ENCODE data around the gene ZGPAT. TPM values are rescaled to one million over a fixed set of nuclear protein-coding genes. Genes with fewer than 3 reads are reported as not detected.
A peak's percentile ranks its signal among the peaks of the same experiment; 100 is the strongest.

The ZGPAT gene
- total and polyA plus RNA-seq, 2 of the 13 experiments (the other 11 are each of a cell fraction or from before 2014, with no cell fraction given): 23.0 to 41.9 TPM

DNA sequence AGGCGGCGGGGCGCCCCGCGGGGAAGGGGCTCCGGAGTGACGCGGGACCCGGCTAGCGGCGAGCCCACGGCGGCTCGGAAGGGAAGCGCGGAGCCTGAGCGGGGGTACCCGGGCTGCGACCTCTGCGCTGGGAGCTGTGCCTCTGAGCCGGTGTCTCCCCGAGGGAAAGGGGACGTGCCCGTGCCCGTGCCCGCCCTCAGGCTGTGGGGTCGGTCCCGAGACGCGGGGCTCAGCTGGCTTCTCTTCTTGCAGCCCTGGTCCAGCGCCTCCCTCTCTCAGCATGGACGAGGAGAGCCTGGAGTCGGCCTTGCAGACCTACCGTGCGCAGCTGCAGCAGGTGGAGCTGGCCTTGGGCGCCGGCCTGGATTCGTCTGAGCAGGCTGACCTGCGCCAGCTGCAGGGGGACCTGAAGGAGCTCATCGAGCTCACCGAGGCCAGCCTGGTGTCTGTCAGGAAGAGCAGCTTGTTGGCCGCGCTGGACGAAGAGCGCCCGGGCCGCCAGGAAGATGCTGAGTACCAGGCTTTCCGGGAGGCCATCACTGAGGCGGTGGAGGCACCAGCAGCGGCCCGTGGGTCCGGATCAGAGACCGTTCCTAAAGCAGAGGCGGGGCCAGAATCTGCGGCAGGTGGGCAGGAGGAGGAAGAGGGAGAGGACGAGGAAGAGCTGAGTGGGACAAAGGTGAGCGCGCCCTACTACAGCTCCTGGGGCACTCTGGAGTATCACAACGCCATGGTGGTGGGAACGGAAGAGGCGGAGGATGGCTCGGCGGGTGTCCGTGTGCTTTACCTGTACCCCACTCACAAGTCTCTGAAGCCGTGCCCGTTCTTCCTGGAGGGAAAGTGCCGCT lies 686 bp downstream of the ZGPAT start (continued):
- TF ChIP-seq, protein P1, sequence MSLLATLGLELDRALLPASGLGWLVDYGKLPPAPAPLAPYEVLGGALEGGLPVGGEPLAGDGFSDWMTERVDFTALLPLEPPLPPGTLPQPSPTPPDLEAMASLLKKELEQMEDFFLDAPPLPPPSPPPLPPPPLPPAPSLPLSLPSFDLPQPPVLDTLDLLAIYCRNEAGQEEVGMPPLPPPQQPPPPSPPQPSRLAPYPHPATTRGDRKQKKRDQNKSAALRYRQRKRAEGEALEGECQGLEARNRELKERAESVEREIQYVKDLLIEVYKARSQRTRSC (CRISPR knock-in tag; IDR thresholded peaks at IDR 0.05; ENCODE audit: low read depth): no peak
- TF ChIP-seq ZNF773 (CRISPR knock-in tag; IDR thresholded peaks at IDR 0.05; ENCODE audit: borderline replicate concordance): no peak
- TF ChIP-seq ZNF468 (CRISPR knock-in tag; IDR thresholded peaks at IDR 0.05): no peak
- no peak for TF ChIP-seq MYNN (CRISPR knock-in tag; IDR thresholded peaks at IDR 0.05; ENCODE audit: low read depth)
- TF ChIP-seq ZNF607 (CRISPR knock-in tag; IDR thresholded peaks at IDR 0.05; ENCODE audit: borderline replicate concordance): no peak
- TF ChIP-seq, protein P2, sequence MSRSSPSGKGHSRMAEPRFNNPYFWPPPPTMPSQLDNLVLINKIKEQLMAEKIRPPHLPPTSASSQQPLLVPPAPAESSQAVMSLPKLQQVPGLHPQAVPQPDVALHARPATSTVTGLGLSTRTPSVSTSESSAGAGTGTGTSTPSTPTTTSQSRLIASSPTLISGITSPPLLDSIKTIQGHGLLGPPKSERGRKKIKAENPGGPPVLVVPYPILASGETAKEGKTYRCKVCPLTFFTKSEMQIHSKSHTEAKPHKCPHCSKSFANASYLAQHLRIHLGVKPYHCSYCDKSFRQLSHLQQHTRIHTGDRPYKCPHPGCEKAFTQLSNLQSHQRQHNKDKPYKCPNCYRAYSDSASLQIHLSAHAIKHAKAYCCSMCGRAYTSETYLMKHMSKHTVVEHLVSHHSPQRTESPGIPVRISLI (CRISPR knock-in tag; IDR thresholded peaks at IDR 0.05; ENCODE audit: borderline replicate concordance): no peak
- no peak; the same call in 1 of the 2 replicates for TF ChIP-seq STAG1 (CRISPR knock-in tag; IDR thresholded peaks at IDR 0.05)
- peak; percentile 37; the same call in 1 of the 2 replicates for TF ChIP-seq MZF1 (CRISPR knock-in tag; IDR thresholded peaks at IDR 0.05; ENCODE audit: borderline replicate concordance)
- TF ChIP-seq, protein P3, sequence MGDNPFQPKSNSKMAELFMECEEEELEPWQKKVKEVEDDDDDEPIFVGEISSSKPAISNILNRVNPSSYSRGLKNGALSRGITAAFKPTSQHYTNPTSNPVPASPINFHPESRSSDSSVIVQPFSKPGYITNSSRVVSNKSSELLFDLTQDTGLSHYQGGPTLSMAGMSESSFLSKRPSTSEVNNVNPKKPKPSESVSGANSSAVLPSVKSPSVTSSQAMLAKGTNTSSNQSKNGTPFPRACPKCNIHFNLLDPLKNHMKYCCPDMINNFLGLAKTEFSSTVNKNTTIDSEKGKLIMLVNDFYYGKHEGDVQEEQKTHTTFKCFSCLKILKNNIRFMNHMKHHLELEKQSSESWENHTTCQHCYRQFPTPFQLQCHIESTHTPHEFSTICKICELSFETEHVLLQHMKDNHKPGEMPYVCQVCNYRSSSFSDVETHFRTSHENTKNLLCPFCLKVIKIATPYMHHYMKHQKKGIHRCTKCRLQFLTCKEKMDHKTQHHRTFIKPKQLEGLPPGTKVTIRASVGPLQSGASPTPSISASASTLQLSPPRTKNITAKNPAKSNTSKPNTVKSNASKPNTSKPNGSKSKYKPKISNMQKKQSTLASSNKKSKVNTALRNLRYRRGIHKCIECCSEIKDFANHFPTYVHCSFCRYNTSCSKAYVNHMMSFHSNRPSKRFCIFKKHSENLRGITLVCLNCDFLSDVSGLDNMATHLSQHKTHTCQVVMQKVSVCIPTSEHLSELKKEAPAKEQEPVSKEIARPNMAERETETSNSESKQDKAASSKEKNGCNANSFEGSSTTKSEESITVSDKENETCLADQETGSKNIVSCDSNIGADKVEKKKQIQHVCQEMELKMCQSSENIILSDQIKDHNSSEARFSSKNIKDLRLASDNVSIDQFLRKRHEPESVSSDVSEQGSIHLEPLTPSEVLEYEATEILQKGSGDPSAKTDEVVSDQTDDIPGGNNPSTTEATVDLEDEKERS (CRISPR knock-in tag; IDR thresholded peaks at IDR 0.05): no peak
- no peak for TF ChIP-seq KAT7 (CRISPR knock-in tag; IDR thresholded peaks at IDR 0.05; ENCODE audit: borderline replicate concordance)
- no peak for TF ChIP-seq KLF6 (CRISPR knock-in tag; IDR thresholded peaks at IDR 0.05)
- TF ChIP-seq ZNF292 (CRISPR knock-in tag; IDR thresholded peaks at IDR 0.05; ENCODE audit: borderline replicate concordance, low read depth): peak; percentile 68; the same call in 1 of the 2 replicates
- TF ChIP-seq SRF (IDR thresholded peaks at IDR 0.05; ENCODE audit: low read depth, low read length): no peak
- TF ChIP-seq XBP1 (CRISPR knock-in tag; IDR thresholded peaks at IDR 0.05): no peak
- TF ChIP-seq, protein P4, sequence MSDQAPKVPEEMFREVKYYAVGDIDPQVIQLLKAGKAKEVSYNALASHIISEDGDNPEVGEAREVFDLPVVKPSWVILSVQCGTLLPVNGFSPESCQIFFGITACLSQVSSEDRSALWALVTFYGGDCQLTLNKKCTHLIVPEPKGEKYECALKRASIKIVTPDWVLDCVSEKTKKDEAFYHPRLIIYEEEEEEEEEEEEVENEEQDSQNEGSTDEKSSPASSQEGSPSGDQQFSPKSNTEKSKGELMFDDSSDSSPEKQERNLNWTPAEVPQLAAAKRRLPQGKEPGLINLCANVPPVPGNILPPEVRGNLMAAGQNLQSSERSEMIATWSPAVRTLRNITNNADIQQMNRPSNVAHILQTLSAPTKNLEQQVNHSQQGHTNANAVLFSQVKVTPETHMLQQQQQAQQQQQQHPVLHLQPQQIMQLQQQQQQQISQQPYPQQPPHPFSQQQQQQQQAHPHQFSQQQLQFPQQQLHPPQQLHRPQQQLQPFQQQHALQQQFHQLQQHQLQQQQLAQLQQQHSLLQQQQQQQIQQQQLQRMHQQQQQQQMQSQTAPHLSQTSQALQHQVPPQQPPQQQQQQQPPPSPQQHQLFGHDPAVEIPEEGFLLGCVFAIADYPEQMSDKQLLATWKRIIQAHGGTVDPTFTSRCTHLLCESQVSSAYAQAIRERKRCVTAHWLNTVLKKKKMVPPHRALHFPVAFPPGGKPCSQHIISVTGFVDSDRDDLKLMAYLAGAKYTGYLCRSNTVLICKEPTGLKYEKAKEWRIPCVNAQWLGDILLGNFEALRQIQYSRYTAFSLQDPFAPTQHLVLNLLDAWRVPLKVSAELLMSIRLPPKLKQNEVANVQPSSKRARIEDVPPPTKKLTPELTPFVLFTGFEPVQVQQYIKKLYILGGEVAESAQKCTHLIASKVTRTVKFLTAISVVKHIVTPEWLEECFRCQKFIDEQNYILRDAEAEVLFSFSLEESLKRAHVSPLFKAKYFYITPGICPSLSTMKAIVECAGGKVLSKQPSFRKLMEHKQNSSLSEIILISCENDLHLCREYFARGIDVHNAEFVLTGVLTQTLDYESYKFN (CRISPR knock-in tag; conservative IDR thresholded peaks at IDR 0.05): no peak; the same call in 1 of the 2 replicates
- TF ChIP-seq AKAP8 (CRISPR knock-in tag; IDR thresholded peaks at IDR 0.05): no peak
- no peak for TF ChIP-seq FIP1L1 (IDR thresholded peaks at IDR 0.05; ENCODE audit: borderline replicate concordance, insufficient read depth, low read depth, low read length)
